HK-2 (cell line): ENCODE results near the gene ZNF267.
"Not testable (repeated sequence)": the region's sequence is repeated elsewhere in the genome, so short reads cannot be mapped to it uniquely, and the experiment has no call there.

ENCODE experiments used
- DNase-seq: peaks from one replicate; pipeline ENCODE4 v3.0.0-alpha.2; 2018; ENCODE audit not compliant: unreplicated experiment

Gene ZNF267

DNA sequence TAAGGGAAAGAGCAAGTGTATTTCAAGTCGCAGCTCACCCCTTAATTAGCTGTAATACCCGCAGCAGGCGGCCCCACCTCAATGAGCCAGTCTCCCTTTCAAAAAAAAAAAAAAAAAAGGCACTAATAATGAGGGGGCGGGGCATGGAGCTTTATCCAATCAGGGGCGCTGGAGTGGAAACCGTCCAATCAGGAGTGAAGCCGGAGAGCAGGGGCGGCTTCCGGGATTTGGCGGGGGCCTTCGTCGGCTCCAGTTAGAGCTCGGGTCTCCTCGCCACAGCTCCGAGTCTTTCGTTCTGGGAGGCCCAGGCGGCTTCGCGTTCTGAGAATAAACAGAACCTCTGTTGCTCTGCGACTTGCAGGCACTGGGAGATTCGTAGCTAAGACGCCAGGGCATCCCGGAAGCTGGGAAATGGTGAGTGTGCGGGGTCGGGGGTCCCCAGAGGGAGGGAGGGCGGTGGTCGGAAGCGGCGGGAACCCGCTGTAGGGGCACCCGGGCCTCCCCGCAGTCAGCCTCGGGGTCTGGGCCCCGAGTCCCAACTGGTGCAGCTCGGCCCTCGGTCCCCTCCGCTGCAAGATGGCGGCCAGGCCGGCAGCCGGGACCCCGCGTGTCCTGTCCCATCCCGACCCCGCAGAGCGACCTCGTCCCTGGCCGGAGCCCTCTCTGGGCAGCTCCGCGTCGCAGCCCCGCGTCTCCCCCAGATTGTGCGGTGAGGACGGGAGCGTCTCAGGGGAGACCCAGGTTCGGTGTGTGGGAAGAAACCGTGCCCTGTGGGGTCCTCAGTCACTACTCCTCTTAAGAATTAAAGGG lies at the start of gene ZNF267:
Gene ZNF267, plus strand, starts transcription at position 252 of the 810 bp plus-strand sequence. Its CDS starts 160 bp downstream, at position 412.
- DNase-seq = peak; percentile 84

DNA sequence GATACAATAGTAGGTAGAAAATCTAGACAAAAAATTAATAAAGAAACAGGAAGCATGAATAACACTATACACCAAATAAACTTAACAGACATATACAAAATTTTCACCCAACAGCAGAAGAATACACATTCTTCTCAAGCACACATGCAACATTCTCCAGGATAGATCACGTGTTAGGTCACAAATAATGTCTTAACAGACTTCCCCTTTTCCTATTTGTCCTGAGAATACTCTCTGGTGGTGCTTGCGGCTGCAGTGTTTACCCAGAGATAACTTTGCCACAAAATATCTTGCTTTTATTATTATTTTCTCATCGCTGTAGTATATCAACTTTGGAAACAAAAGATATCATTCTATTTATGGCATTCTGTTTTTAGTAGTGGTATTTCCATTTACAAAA lies 40.6 kb upstream of the ZNF267 start:
- no peak for DNase-seq

DNA sequence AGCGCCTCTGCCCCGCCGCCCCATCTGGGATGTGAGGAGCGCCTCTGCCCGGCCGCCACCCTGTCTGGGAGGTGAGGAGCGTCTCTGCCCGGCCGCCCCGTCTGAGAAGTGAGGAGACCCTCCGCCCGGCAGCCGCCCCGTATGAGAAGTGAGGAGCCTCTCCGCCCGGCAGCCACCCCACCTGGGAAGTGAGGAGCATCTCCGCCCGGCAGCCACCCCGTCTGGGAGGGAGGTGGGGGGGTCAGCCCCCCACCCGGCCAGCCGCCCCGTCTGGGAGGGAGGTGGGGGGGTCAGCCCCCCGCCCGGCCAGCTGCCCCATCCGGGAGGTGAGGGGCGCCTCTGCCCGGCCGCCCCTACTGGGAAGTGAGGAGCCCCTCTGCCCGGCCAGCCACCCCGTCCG lies 37.2 kb upstream of the ZNF267 start:
- not testable (repeated sequence) for DNase-seq

DNA sequence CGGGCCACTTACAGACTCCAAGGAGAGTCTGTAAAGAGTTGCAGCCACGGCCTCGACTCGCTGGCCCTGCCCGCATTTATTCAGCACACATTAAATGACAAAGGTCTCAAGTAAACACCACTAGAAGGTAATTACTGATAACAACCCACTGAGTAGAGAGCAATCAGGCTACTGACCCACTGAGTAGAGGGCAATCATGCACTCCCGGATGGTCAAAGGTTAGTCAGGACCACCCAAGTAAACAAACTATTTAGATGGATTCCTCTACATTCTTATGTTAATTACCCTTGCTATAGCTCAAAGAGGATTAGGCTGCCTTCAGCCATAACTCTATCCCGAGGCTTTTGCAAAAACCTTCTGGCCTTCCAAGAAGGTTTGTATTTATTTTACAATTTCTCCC lies 30.7 kb upstream of the ZNF267 start:
- no peak for DNase-seq

DNA sequence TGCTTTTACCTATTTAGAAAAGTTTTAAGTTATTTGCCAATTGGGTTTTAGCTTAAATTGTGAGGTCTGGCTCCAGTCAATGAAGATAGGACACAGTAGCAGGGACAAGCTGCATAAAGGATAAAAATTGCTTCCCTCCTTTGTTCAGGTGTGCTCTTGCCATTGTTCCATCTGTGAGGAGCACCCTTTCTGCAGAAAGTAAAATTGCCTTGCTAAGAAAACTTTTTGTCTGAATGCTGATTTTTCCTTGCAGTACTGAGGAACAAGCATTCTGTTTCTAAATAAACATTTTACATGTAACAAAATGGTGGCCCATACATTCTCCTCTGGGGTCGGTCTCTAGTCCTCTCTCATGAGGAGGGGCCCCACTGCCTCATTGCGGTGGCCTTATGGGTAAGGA lies 25.0 kb upstream of the ZNF267 start:
- not testable (repeated sequence) for DNase-seq

DNA sequence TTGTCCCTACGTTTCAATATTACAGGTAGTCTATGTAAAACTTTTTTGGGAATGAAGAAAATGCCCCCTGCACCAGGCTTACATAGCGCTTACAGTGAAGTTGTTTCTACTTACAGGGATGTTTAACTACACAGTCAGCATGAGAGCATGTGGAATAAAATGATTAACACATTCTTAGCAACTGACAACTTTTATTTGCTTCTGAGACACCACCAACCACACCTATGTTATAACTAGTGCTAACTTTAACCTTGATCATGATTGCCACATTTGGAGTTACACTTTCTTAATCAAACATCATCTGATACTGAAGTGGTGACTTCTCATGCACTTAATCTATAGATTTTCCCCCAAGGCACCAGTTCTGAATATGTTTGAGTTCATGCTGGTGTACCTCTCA lies 20.3 kb upstream of the ZNF267 start:
- no peak for DNase-seq

DNA sequence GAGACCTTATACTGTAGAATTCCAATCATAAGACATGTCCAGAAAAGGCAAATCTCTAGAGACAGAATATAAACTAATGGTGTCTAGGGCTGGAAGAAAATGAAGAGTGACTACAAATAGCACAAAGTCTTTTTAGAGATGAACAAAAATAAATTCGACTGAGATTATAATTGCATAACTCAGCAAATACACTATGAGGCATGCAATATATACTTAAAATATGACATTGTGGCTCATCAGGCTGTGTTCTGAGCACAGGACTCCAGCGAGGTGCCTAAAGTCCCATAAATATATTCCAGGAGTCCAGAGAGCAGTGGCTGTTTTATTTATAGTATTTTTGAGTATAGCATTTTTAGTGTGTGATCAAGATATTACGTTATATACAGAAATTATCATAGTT lies 13.1 kb upstream of the ZNF267 start:
- no peak for DNase-seq

DNA sequence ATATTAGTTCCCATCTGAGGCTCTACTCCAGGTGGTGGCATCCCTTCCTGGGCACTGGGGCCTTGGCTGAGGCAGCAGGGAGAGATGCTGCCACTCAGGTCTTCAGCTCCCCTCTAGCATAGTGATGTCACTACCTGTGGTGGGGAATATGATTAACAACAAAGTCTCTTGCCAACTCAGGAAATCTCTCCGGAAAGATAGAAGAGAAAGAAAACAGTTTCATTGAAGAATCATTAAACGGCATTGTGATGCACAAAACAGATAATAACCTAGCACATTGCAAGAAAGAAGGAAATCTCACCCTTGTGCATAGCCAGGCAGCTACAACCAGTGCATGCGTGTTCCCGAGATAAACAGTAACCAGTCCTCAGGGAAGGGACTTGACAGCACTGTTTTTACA lies 12.2 kb upstream of the ZNF267 start:
- DNase-seq = no peak

DNA sequence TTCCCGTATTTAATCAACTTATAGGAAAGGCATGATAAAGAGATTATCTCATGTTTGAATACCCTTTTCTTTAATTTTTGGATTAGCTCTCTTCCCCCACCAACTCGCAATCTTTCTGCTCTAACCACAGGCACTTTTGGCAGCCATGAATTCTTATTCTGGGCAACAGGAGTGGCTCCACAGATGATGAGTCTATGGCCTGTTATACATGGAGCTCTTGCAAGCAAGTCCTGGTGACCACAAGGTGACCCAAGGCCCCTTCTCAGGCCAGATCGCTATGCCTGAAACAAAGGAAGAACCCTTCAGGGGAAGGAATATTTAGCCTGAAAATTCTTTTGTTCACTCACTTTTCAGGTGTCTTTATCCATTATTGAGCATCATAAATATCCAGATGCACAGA lies 10.8 kb upstream of the ZNF267 start:
- no peak for DNase-seq

DNA sequence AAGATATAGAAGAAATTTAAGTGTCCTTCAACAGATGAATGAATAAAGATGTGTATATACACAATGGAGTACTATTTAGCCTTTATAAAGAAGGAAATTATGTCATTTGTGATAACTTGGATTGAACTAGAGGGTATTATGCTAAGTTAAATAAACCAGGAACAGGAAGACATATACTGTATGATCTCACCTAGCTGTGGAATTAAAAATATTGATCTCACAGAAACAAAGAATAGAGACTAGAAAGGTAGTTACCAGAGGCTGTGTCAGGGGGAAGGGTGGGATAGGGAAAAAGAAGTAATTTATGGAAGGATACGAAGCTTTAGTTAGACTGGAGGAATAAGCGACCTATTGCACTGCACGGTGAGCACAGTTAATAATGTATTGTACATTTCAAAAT lies 5.4 kb upstream of the ZNF267 start:
- no peak for DNase-seq

DNA sequence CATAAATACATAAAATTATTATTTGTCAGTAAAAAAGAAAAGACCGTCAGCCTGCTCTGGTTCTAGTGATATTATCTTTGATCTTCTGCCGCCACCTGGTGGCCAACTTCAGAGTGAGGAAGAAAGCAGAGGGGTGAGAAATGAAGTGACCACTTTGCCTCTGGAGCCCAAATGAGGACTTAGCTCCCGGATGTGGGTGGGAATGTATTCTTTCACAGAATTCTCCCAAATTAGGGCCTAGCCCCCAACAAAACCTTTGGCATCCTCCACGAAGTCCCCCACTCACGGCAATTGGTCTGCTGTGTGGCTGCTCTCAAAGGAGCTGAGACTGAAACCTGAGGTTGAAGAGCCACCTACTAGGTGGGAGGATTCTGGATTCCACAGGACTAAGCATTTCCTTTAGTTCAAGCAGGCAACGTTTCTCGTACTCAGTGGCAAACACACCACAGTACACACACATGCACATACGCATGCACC lies 4.9 kb upstream of the ZNF267 start:
- peak; percentile 42 for DNase-seq

DNA sequence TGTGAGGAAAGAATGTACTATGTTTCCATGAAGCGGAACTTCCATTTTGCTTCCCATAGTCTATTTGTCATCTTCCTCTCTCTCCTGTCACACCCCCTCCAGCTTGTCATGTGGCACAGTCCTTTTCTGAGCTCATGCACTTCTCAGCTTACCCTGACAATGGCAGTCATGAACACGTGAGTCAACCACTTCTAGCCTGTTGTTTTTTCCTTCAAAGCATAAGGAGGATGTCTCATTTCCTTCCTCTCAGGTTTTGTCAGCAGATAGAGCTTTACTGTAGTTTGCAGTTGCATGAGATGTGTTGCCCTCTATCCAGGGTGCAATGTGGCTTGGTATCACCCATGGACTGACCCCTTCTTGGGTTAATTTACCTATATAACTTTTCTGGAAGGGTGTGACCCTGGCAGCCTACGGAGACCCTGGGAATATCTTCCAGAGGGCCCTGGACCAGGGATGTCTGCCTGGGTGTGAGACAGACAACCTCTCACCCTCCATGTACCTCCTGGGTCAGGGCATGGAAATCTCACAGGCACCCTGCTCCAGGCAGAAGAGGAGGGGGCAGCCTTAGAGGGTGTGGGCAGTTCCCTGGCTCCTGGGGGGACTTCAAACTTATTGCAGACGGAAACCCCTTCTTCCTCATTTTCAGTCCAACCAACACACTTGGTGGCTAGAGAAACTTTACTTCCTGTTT lies 4.0 kb upstream of the ZNF267 start:
- DNase-seq = peak; percentile 40

DNA sequence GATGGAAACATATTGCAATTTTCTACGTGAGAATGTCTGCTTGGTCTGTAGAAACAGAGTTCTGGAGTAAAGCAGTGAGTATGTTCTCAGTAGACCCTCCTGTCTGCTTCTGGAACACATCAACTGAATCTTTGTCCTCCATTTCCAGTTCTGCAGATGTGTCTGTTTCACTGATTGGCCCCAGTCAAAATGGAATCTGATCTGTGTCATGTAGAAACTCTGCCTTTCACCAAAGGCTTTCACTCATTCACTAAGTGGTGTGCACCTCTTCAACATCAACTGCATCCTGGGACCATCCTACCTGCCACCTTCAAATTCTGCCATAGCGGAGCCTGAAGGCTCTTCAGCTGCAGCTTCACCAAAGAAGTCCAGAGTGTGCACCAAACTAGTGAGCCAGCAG lies 2.8 kb upstream of the ZNF267 start:
- no peak for DNase-seq

DNA sequence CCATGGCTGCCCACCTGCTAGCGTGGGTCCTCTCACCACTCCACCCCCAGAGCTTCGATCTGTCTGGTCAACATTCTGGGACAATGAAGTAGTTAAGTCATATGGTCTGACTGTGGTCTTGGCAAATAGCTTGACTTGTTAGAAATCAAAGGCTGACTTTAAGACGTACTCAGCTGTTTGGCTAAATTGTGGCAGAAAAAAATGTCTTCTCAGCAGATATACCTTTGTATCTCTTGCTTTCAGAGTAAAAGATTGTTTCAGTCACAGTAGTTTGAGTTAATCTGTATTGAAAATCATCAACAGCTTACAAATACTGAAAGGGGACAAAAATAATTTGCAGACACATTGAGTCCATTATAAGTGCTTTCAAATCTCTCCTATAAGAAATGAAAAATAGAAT lies 2.1 kb upstream of the ZNF267 start:
- DNase-seq = no peak

DNA sequence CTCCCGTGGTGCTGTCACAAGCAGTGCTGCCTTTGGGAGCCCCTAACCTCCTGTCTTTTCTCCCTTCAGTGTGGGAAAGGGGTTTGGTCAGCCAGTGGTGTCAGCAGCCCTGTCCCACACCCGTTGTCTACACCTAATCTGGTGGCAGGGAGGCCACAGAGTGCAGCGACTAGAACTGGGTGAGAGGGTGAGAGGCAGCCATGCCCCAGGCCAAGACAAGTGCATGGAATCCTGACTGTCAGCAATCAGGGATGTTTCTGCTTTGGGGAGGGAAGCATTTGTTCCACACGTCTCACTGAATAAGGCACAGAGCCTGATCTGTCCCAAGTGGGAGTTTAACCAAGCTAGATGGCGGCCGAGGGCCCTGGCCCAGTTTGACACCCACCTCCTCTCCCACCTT lies 1.4 kb upstream of the ZNF267 start:
- DNase-seq = no peak

DNA sequence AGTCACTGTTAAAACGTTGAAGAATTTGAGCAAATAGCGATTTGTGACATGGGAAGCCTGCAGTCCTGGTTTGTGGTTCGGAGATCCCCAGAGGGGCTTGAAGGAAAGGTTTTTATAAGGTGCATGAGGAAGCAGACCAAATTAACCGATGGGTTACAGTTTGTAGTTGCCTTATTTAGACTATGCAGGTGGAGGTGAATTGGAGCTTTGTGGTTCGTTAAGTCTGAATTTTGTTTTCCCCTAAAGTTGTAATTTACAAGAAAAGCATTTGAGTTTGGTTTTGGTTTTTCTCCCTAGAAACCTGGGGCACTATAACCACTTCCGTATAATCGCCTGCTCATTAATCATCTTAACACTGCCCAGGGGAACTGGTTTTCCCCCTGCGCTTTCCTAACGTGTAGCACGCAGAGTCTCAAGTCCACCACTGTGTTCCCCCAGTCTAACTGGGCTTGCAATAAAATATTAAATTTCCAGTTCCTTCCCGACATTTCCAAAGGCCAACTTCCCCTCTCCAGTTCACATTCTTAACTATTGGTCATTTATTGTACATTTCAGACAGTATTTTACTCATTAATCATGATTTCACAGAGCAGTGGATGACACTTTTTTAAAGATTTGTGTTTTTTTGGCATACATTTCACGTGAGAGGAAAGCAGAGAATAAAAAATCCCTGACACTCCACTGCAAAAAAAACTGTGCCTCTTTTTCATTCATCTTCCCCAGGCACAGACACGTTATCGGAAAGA lies 932 bp downstream of the ZNF267 start:
- no peak for DNase-seq

DNA sequence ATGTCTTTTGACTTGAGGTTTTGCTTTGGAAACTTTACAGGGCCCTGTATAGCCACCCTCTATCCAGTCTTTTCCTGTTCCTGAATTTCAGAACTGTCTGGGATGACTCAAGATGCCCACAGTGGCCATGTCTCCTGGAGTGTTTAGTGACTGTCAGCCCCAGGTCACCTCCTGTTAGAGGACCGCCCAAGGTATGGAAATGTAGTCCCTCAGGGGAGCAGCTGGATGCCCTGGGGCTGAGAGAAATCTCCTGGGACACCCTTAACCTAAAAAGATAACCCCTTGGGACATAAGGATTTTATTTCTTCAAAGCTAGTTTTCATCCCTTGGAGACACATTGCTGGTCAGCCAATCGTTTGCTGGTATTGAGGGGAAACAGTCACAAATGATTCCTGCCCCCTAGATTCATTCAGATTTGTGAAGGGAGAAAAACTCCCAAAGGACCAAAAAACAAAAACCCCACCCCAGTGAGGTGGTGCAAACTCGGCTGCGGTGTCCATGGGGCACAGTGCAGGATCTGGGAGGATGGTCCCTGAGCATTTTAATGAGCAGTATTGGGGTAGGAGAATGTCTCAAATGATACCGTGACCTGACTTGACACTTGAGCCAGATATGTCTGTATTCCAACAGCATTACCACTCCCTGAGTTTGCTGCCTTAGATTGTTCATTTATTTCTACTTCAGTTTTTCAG lies 1.7 kb downstream of the ZNF267 start:
- DNase-seq = no peak

DNA sequence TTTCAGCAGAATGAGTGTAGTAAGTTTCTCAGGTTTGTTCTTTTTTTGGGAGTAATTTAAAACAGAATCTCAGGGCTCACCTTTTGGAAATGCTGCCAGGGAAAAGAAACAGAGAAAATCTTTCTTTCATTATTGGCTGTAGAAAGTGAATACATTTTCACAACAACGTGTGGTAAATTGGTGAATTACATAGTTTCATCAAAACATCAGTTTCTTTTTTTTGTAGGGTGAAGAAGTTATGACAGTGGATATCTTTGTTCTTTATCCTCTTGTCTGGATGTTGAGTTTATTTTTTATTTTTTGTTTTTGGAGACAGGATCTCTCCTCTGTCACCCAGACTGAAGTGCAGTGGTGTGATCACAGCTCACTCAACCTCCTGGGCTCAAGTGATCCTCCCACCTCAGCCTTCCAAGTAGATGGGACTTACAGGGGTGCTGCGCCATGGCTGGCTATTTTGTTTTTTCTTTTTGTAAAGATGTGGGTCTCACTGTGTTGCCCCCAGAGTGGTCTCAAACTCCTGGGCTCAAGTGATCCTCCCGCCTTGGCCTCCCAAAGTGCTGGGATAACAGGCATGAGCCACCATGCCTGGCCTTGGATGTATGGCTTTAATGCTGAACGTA lies 2.4 kb downstream of the ZNF267 start:
- no peak for DNase-seq

DNA sequence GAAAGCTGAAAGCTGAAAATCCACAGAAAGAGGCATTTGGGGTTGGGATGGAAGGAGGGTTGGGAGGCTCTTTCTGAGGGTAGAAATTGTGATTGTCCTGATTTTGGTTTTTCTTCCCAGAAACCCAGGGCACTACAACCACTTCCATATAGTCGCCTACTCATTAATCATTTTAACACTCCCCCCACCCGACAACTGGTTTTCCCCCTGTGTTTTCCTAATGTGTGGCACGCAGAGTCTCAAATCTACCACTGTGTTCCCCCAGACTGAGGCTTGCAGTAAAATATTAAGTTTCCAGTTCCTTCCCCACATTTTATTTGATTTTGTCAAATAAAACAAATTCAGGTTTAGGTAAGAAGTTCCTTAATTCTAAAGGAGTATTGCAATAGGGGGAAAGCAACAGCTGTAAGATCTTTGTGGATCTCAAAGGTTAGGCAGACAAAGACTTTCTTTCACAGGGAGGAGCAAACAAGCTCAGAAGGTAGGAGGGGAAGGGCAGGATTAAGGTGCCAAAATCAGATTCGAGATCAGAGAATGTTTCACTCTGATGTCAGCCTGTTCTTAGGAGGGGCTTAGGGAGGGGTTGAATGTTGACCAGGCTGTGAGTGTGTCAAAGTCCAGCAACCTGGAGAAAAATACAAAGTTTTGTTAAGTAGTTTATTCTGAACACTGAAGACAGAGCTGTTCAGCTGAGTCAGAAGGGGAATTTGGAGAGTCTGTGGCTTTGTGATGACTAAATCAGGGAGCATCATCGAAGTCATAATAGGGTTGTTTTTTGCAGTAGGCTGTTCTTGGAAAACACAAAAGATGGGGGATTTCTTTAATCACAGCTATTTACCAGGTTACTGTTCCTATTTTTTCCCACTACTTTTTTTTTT lies 3.6 kb downstream of the ZNF267 start:
- peak; percentile 24 for DNase-seq

DNA sequence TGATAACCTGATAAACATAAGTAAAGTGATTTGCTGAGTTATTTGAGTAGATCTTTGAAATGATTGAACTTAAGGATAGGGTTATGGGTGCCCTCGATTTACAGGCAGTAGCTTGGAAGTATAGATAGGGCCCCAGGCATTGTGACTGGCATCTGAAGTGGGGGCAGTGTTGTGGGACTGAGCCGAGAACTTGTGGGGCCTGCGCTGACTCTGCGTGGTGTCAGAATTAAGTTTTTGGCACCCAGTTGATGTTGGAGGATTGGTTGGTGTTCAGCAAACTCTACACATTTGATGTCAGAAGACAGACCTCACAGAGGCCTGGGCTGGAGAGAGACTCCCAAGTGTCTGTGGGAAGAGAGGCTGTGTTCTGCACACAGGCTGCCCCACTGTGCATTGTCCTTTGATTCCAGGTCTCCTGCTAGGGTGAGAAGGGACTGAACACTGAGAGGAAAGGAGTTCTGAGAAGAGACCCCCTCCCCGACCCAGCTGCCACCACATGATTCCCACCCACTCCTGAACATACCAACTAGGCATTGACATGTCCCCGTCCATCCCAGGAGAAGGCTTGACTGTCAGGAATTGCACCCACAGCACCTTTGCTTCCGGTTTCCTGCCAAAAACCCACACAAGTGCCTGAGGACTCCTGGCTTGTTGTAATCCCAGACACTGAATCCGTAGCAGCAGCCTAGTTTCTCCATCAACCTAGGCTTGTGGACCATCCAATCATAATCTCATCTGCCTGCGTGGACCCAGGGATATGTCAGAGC lies 4.5 kb downstream of the ZNF267 start:
- no peak for DNase-seq
